ENCODE data around the gene ACSBG1. TPM values are rescaled to one million over a fixed set of nuclear protein-coding genes. Genes with fewer than 3 reads are reported as not detected.

Gene ACSBG1
- total RNA-seq, 3 donors from 2014 or later, result 1.9 to 2.0 TPM; not detected in 1

DNA sequence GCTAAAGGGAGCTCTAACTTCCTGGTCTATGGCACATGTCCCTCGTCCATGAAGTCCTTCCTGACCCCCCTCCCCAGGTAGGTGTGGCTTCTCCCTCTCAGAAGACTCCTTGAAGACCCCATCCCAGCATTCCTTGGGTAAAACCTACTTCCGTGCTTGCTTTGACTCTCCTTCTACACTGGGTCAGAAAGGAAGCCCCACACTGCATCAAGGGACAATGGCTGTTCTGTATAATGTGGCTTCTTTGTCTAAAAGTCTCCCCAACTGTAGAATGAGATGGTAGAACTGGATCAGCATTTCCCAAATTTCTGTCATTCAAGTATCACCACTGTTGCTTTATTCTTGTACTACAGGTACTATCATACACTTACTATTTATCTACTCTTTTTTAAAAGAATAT is 26.1 kb upstream of the ACSBG1 start:
- H3K4me3 ChIP-seq, result no peak overlapping the region
- no peak overlapping the region for H3K27ac ChIP-seq
- TF ChIP-seq POLR2A (IDR thresholded peaks at IDR 0.05) (no peak), POLR2AphosphoS5 (IDR thresholded peaks at IDR 0.05) (no peak)
- TF ChIP-seq, protein P1, sequence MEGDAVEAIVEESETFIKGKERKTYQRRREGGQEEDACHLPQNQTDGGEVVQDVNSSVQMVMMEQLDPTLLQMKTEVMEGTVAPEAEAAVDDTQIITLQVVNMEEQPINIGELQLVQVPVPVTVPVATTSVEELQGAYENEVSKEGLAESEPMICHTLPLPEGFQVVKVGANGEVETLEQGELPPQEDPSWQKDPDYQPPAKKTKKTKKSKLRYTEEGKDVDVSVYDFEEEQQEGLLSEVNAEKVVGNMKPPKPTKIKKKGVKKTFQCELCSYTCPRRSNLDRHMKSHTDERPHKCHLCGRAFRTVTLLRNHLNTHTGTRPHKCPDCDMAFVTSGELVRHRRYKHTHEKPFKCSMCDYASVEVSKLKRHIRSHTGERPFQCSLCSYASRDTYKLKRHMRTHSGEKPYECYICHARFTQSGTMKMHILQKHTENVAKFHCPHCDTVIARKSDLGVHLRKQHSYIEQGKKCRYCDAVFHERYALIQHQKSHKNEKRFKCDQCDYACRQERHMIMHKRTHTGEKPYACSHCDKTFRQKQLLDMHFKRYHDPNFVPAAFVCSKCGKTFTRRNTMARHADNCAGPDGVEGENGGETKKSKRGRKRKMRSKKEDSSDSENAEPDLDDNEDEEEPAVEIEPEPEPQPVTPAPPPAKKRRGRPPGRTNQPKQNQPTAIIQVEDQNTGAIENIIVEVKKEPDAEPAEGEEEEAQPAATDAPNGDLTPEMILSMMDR (IDR thresholded peaks at IDR 0.05), result no peak
- no peaks in the 10 kb centered on the region for H3K4me1 ChIP-seq
- H3K9me3 ChIP-seq, result no peaks in the 10 kb centered on the region
- no peaks in the 10 kb centered on the region for H3K36me3 ChIP-seq
- no peaks in the 10 kb centered on the region for H3K27me3 ChIP-seq
- intact Hi-C loops (cut with DNase I; ENCODE audit: low total_unique reads), result no loop called here
- DNase-seq (ENCODE audit: low spot score in 2 of 2), result no peak

DNA sequence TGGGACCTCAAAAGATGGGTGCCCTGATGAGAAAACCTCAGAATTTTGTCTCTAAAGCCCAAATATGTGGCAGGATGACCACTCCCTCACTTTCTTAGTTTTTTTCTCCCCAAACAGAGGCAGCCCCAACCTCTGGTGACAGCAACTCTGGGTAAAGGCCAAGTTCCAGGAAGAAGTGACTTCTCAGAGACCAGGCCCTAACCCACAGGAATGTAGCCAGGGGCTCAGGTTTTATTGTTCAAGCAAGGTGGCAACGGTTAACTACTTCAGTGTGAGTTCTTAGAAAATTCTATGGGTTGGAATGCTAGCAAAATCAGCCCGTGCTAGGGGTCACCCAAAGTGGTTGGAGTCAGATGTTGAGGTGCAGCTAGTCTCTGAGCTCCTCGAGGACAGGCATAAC is 24.9 kb upstream of the ACSBG1 start:
- no peaks in the 10 kb centered on the region for H3K27me3 ChIP-seq
- TF ChIP-seq, protein P1 (IDR thresholded peaks at IDR 0.05), result no peak
- no peak for TF ChIP-seq POLR2A (IDR thresholded peaks at IDR 0.05)
- no peak for TF ChIP-seq POLR2AphosphoS5 (IDR thresholded peaks at IDR 0.05)

DNA sequence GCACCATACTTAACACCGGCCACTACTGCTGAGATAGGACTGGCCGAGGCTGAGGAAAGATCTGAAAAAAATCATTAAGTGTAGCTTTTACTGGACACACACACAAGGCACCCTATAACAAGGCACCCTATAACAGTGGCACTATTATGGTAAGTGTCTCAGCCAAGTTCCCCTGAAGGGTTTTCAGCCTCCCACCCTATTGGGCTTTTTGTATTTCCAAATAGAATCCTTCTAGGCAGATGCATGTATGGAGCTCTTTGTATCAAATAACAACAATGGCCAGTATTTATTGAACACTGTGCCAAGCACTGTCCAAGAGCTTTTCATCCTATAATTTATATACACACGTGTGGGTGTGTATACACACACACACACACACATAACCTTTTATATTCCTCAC is 23.3 kb upstream of the ACSBG1 start:
- Histone ChIP-seq H3K4me3 (no peak overlapping the region), H3K4me1 (no peaks in the 10 kb centered on the region), H3K9me3 (no peaks in the 10 kb centered on the region), H3K36me3 (no peaks in the 10 kb centered on the region), H3K27ac (no peak overlapping the region), H3K27me3 (no peaks in the 10 kb centered on the region)
- DNase-seq (ENCODE audit: low spot score in 2 of 2), result no peak
- intact Hi-C loops (cut with DNase I; ENCODE audit: low total_unique reads), result no loop called here
- TF ChIP-seq POLR2AphosphoS5 (IDR thresholded peaks at IDR 0.05), result no peak
- TF ChIP-seq, protein P1 (IDR thresholded peaks at IDR 0.05), result no peak

More for the DNA sequence above, 24.9 kb upstream of the ACSBG1 start:
- Histone ChIP-seq H3K4me3 (no peak overlapping the region), H3K9me3 (no peaks in the 10 kb centered on the region), H3K4me1 (no peaks in the 10 kb centered on the region), H3K36me3 (no peaks in the 10 kb centered on the region), H3K27ac (no peak overlapping the region)
- intact Hi-C loops (cut with DNase I; ENCODE audit: low total_unique reads), result no loop called here
- DNase-seq (ENCODE audit: low spot score in 2 of 2), result no peak

GRCh38 chr15:78256044-78256437 is 21.7 kb upstream of the ACSBG1 start:
- Histone ChIP-seq H3K27ac (no peak overlapping the region), H3K4me1 (no peaks in the 10 kb centered on the region), H3K4me3 (no peak overlapping the region), H3K9me3 (no peaks in the 10 kb centered on the region), H3K27me3 (no peaks in the 10 kb centered on the region), H3K36me3 (no peaks in the 10 kb centered on the region)
- intact Hi-C loops (cut with DNase I; ENCODE audit: low total_unique reads), result no loop called here
- no peak for TF ChIP-seq POLR2AphosphoS5 (IDR thresholded peaks at IDR 0.05)
- no peak for DNase-seq (ENCODE audit: low spot score in 2 of 2)

DNA sequence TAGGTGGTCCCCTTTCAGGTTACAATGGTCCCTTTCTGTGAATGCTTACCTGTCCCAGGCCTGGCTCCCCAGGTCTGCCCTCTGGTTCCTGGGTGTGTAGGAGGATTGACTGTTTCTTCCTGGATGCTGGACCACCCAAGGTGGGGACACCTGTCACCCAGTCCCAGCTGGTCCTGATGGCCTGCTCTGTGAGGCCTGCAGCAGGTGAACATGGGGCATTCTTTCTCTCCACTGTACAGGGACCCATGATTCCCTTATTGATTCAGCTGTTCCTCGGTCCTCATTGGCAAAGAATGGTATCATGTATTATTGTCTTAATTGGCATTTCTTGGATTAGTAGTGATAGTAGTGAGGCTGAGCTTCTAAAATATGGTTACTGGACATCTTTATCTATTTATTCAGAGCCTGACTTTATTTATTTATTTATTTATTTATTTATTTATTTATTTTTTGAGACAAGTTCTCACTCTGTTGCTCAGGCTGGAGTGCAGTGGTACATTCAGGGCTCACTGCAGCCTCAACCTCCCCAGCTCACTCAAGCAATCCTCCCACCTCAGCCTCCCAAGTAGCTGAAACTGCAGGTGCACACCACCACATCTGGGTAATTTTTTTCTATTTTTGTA is 21.2 kb upstream of the ACSBG1 start:
- DNase-seq (ENCODE audit: low spot score in 2 of 2), result no peak
- H3K4me1 ChIP-seq, result no peaks in the 10 kb centered on the region
- H3K36me3 ChIP-seq, result no peaks in the 10 kb centered on the region
- intact Hi-C loops (cut with DNase I; ENCODE audit: low total_unique reads), result no loop called here
- TF ChIP-seq POLR2AphosphoS5 (IDR thresholded peaks at IDR 0.05) (no peak), POLR2A (IDR thresholded peaks at IDR 0.05) (no peak)
- TF ChIP-seq, protein P1 (IDR thresholded peaks at IDR 0.05), result no peak
- H3K9me3 ChIP-seq, result no peaks in the 10 kb centered on the region
- H3K4me3 ChIP-seq, result no peak overlapping the region
- no peak overlapping the region for H3K27ac ChIP-seq
- H3K27me3 ChIP-seq, result no peaks in the 10 kb centered on the region

DNA sequence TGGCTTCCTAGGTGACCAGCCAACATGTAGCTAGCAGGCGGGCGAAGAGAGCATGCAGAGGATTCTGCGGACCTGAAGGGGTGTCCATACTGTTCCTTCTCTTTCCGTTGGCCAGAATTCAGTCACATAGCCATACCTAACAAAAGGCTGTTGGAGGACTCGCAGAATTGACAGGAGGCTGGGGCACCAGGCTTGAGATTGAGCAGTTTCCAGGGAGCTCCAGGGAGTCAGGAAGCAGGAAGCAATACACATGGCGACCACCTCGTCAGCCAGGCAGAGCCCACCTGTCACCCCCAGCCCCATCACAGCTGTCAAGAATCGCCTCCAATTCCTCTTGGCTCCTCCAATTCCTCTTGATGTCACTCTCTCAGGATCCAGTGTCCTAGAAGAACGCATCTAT is 16.8 kb upstream of the ACSBG1 start:
- H3K36me3 ChIP-seq, result no peaks in the 10 kb centered on the region
- no peaks in the 10 kb centered on the region for H3K9me3 ChIP-seq
- DNase-seq (ENCODE audit: low spot score in 2 of 2), result no peak
- H3K4me3 ChIP-seq, result no peak overlapping the region
- intact Hi-C loops (cut with DNase I; ENCODE audit: low total_unique reads), result no loop called here
- H3K27ac ChIP-seq, result no peak overlapping the region
- H3K27me3 ChIP-seq, result no peaks in the 10 kb centered on the region
- no peaks in the 10 kb centered on the region for H3K4me1 ChIP-seq
- no peak for TF ChIP-seq POLR2A (IDR thresholded peaks at IDR 0.05)
- no peak for TF ChIP-seq POLR2AphosphoS5 (IDR thresholded peaks at IDR 0.05)
- TF ChIP-seq, protein P1 (IDR thresholded peaks at IDR 0.05), result no peak

Data from breast epithelium (tissue), 4 donors.